ENCODE results near the gene TMC5. TPM values are rescaled to one million over a fixed set of nuclear protein-coding genes. Genes with fewer than 3 reads are reported as not detected.

TMC5 gene
- total and polyA plus RNA-seq, 2 of the 4 experiments (the other 2 are of a cell fraction), result not detected

GRCh38 chr16:19392352-19392751 is 25.3 kb upstream of the TMC5 start:
- Histone ChIP-seq H3K79me1 (ENCODE audit: low read depth in 1 of 2, low read length in 2 of 2) (no peaks in the 10 kb centered on the region), H3K4ac (ENCODE audit: low read depth, low read length) (no peak overlapping the region), H3K56ac (ENCODE audit: extremely low read depth, insufficient read depth, low read length) (no peak overlapping the region), H3K9me1 (ENCODE audit: insufficient read depth, low read length) (no peaks in the 10 kb centered on the region), H2BK20ac (ENCODE audit: low read depth, low read length) (no peak overlapping the region), H2AK9ac (replicated peaks; ENCODE audit: low read depth, low read length, poor library complexity) (no peak overlapping the region), H3K4me2 (ENCODE audit: low read depth, low read length) (no peak overlapping the region), H2AFZ (replicated peaks; ENCODE audit: low read length, poor library complexity) (no peak overlapping the region), H2BK15ac (ENCODE audit: low read depth, low read length) (no peak overlapping the region), H3K4me1 (ENCODE audit: control insufficient read depth, insufficient read depth, low read length) (no peaks in the 10 kb centered on the region), H2BK120ac (ENCODE audit: low read depth, low read length) (no peak overlapping the region), H3K27ac (ENCODE audit: insufficient read depth, low read length) (no peak overlapping the region), H4K5ac (ENCODE audit: low read depth, low read length) (no peak overlapping the region), H3K9ac (ENCODE audit: low read depth, low read length) (no peak overlapping the region), H3K27me3 (ENCODE audit: control insufficient read depth, insufficient read depth, low read length) (no peaks in the 10 kb centered on the region), H4K20me1 (ENCODE audit: insufficient read depth, low read length) (no peaks in the 10 kb centered on the region), H3K36me3 (ENCODE audit: control insufficient read depth, insufficient read depth, low read length) (no peaks in the 10 kb centered on the region), H2AK5ac (ENCODE audit: low read depth, low read length) (no peak overlapping the region), H3K14ac (replicated peaks; ENCODE audit: low read depth, low read length) (no peak overlapping the region), H3K9me3 (ENCODE audit: control insufficient read depth, insufficient read depth, low read length) (no peaks in the 10 kb centered on the region), H4K91ac (ENCODE audit: insufficient read depth, low read depth, low read length) (no peak overlapping the region), H3K23ac (ENCODE audit: low read depth, low read length) (no peak overlapping the region), H2BK5ac (ENCODE audit: low read depth, low read length, poor library complexity, severe bottlenecking) (no peak overlapping the region), H3K18ac (ENCODE audit: low read depth, low read length) (no peak overlapping the region), H3K4me3 (ENCODE audit: insufficient read depth, low read depth, low read length) (no peak overlapping the region), H4K8ac (ENCODE audit: low read depth in 2 of 2, low read length in 2 of 2) (no peak overlapping the region)
- ChIA-PET POLR2A (ENCODE audit: unreplicated experiment) (no interaction called here), CTCF (no interaction called here)
- in situ Hi-C loops (cut with MboI; ENCODE audit: low sequenced_read_pairs) (no loop called here), dilution Hi-C loops (cut with HindIII; ENCODE audit: low sequenced_read_pairs, unreplicated experiment) (no loop called here), intact Hi-C loops (cut with micrococcal nuclease) (no loop called here)
- TF ChIP-seq CEBPB (IDR thresholded peaks at IDR 0.05; ENCODE audit: low read depth, low read length) (no peak), FOS (IDR thresholded peaks at IDR 0.05; ENCODE audit: low read depth, low read length) (no peak), POLR2A (IDR thresholded peaks at IDR 0.05; ENCODE audit: low read depth, low read length) (no peak), ELK1 (IDR thresholded peaks at IDR 0.05; ENCODE audit: borderline replicate concordance, low read depth, low read length) (no peak), CTCF (conservative IDR thresholded peaks at IDR 0.05; ENCODE audit: low read depth, low read length) (no peak), MXI1 (IDR thresholded peaks at IDR 0.05; ENCODE audit: borderline replicate concordance, low read depth, low read length) (no peak), MAZ (IDR thresholded peaks at IDR 0.05; ENCODE audit: borderline replicate concordance, low read depth, low read length) (no peak), MAFK (IDR thresholded peaks at IDR 0.05; ENCODE audit: low read depth, low read length) (no peak), NFE2L2 (IDR thresholded peaks at IDR 0.05; ENCODE audit: low read depth, low read length) (no peak), RAD21 (IDR thresholded peaks at IDR 0.05; ENCODE audit: low read length) (no peak), BHLHE40 (IDR thresholded peaks at IDR 0.05; ENCODE audit: low read depth, low read length) (no peak), SMC3 (IDR thresholded peaks at IDR 0.05; ENCODE audit: low read depth, low read length) (no peak), RFX5 (IDR thresholded peaks at IDR 0.05; ENCODE audit: low read depth, low read length) (no peak), CHD1 (IDR thresholded peaks at IDR 0.05; ENCODE audit: low read depth, low read length) (no peak), RCOR1 (IDR thresholded peaks at IDR 0.05; ENCODE audit: insufficient replicate concordance, low read length) (no peak), USF2 (IDR thresholded peaks at IDR 0.05; ENCODE audit: low read depth, low read length) (no peak)
- whole genome bisulfite sequencing, 2 experiments (ENCODE audit: extremely low coverage in 2 of 2, insufficient read length in 1 of 2), result no CpG with 5 or more reads among the region's 2 CpGs
- no peak for ATAC-seq (ENCODE audit: low read depth)
- no TSS peak for BruUV-seq (replicated peaks)
- no peak for DNase-seq

Measured in IMR-90 (cell line).